Right atrium auricular region (tissue), 2 donors: Measurements from ENCODE around the gene SLC22A16. TPM values are rescaled to one million over a fixed set of nuclear protein-coding genes. Genes with fewer than 3 reads are reported as not detected.

Source experiments
- DNase-seq: peaks from one replicate; pipeline ENCODE4 v3.0.0-alpha.2; 2019; ENCODE audit warnings: low spot score
- H3K27ac ChIP-seq, 2 donors: fragments of 200-600 bp; sonication (generic); 1 replicate in 1 of 2; 2 replicates in 1 of 2; pipeline ENCODE4 v1.5.1; 2016 to 2019
- H3K27me3 ChIP-seq, 2 donors: fragments of 200-600 bp; sonication (generic); one replicate each; pipeline versions ENCODE4 v1.5.1 to v1.6.0; 2017 to 2019
- H3K36me3 ChIP-seq: fragments of 200-600 bp; sonication (generic); one replicate; pipeline ENCODE4 v1.5.1; 2016
- H3K4me1 ChIP-seq, 2 donors: fragments of 200-600 bp; sonication (generic); one replicate each; pipeline versions ENCODE4 v1.5.1 to v1.6.0; 2017 to 2019
- H3K4me3 ChIP-seq, 2 donors: fragments of 200-600 bp; sonication (generic); 1 replicate in 1 of 2; 2 replicates in 1 of 2; pipeline ENCODE4 v1.5.1; 2017 to 2019; ENCODE audit warnings: mild to moderate bottlenecking in 1 of 2, moderate library complexity in 1 of 2
- H3K9me3 ChIP-seq, 2 donors: fragments of 200-600 bp; sonication (generic); one replicate each; pipeline ENCODE4 v1.5.1; 2019
- CTCF ChIP-seq, 2 donors: fragments of 200-600 bp; sonication (generic); IDR thresholded peaks; one replicate each; pipeline ENCODE4 v1.5.1; 2019; ENCODE audit warnings: antibody characterized with exemption in 2 of 2
- total RNA-seq, 2 donors: library from RNA; depleted of rRNA; stranded (reverse); fragments of >200 nt; gene quantifications; one replicate each; pipeline ENCODE4 v1.1.0, GENCODE V29; 2016

The SLC22A16 gene
- total RNA-seq, 2 donors from 2014 or later = not detected

DNA sequence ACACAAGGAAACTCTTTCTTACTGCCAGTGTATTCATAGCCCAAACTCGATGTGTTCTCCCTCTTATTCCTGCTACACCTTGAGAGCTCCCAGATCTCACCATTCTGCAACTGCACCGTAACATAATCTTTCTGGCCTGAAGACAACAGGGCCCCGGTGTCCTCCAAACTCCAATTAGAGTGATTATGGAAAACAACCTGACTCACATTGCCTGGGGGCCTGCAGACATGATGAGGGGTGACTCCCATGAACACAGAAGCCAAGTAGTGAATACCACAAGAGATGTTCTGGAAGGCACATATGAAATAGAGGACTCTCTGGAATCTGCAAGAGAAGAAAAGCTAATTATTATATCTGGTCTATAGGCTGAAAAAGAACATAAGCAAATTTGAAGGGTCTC lies 19.7 kb downstream of the SLC22A16 start:
- no peaks in the 10 kb centered on the region for H3K4me1 ChIP-seq
- no peak for TF ChIP-seq CTCF (IDR thresholded peaks at IDR 0.05)
- H3K4me3 ChIP-seq = no peak overlapping the region
- H3K36me3 ChIP-seq = no peaks in the 10 kb centered on the region
- no peak for DNase-seq
- H3K27me3 ChIP-seq = no peaks in the 10 kb centered on the region
- no peak overlapping the region for H3K27ac ChIP-seq
- H3K9me3 ChIP-seq = peaks cover 0 to 8% of the 10 kb centered on the region in 2 donors

GRCh38 chr6:110449541-110449895 lies 26.9 kb downstream of the SLC22A16 start:
- Histone ChIP-seq H3K36me3 (no peaks in the 10 kb centered on the region), H3K9me3 (no peaks in the 10 kb centered on the region), H3K4me1 (no peaks in the 10 kb centered on the region), H3K27me3 (no peaks in the 10 kb centered on the region), H3K4me3 (no peak overlapping the region), H3K27ac (no peak overlapping the region)
- no peak for TF ChIP-seq CTCF (IDR thresholded peaks at IDR 0.05)
- no peak for DNase-seq

- DNase-seq = no peak
- Histone ChIP-seq H3K36me3 (no peaks in the 10 kb centered on the region), H3K4me3 (no peak overlapping the region), H3K27me3 (no peaks in the 10 kb centered on the region), H3K4me1 (no peaks in the 10 kb centered on the region), H3K9me3 (no peaks in the 10 kb centered on the region), H3K27ac (no peak overlapping the region)
- no peak for TF ChIP-seq CTCF (IDR thresholded peaks at IDR 0.05)
Measured at GRCh38 chr6:110448846-110449540, 27.4 kb downstream of the SLC22A16 start.

GRCh38 chr6:110447761-110448160 lies 28.7 kb downstream of the SLC22A16 start:
- no peak overlapping the region for H3K27ac ChIP-seq
- no peak for TF ChIP-seq CTCF (IDR thresholded peaks at IDR 0.05)
- H3K4me1 ChIP-seq = no peaks in the 10 kb centered on the region
- no peaks in the 10 kb centered on the region for H3K9me3 ChIP-seq
- no peaks in the 10 kb centered on the region for H3K27me3 ChIP-seq
- H3K4me3 ChIP-seq = no peak overlapping the region
- DNase-seq = no peak
- H3K36me3 ChIP-seq = no peaks in the 10 kb centered on the region

DNA sequence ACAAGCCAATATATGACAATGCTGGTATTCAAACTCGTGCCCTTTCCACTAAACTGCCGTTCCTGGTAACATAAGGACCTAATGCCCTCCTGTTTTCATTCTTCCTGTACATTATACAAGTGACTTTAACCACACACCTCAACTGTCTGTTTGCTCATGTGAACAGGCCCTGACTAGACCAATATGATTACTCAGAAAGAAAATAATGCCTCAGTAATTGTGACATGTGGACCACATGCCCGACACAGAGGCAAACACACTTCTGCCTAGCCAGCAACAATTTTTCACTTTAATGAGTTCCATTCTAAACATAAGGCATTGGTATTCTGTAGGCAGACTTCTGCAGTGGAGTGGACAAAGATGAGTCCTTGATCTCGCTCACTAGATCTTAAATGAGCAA lies 30.0 kb downstream of the SLC22A16 start:
- Histone ChIP-seq H3K4me1 (no peaks in the 10 kb centered on the region), H3K27ac (no peak overlapping the region), H3K4me3 (no peak overlapping the region), H3K27me3 (no peaks in the 10 kb centered on the region), H3K36me3 (no peaks in the 10 kb centered on the region), H3K9me3 (no peaks in the 10 kb centered on the region)
- no peak for DNase-seq
- no peak for TF ChIP-seq CTCF (IDR thresholded peaks at IDR 0.05)

- Histone ChIP-seq H3K4me3 (no peak overlapping the region), H3K9me3 (peaks cover 0 to 2% of the 10 kb centered on the region in 2 donors), H3K27me3 (no peaks in the 10 kb centered on the region), H3K27ac (no peak overlapping the region), H3K36me3 (no peaks in the 10 kb centered on the region), H3K4me1 (no peaks in the 10 kb centered on the region)
- no peak for TF ChIP-seq CTCF (IDR thresholded peaks at IDR 0.05)
- no peak for DNase-seq
Measured at GRCh38 chr6:110440026-110440425, 36.4 kb downstream of the SLC22A16 start.
